IPS-20b (cell line): ENCODE results near the gene SCAF1.

Experiments
- H3K27ac ChIP-seq: one replicate; pipeline ENCODE4 v1.5.1; 2013; ENCODE audit warnings: low read length
- H3K27me3 ChIP-seq: 2 replicates; pipeline ENCODE4 v1.6.1; 2013; ENCODE audit warnings: mild to moderate bottlenecking, low read length, inconsistent platforms; ENCODE audit not compliant: insufficient read depth
- H3K36me3 ChIP-seq: 2 replicates; pipeline ENCODE4 v1.6.1; 2013; ENCODE audit warnings: low read depth, mild to moderate bottlenecking, inconsistent platforms, low read length, moderate library complexity; ENCODE audit not compliant: insufficient read depth
- H3K4me1 ChIP-seq: 2 replicates; pipeline ENCODE4 v1.6.1; 2013; ENCODE audit warnings: mild to moderate bottlenecking, control low read depth, inconsistent platforms, low read length, moderate library complexity; ENCODE audit not compliant: insufficient read depth
- H3K4me3 ChIP-seq: 2 replicates; pipeline ENCODE4 v1.5.1; 2013; ENCODE audit warnings: mild to moderate bottlenecking, low read length, inconsistent platforms
- H3K9ac ChIP-seq: 2 replicates; pipeline ENCODE4 v1.6.1; 2013; ENCODE audit warnings: low read depth, mild to moderate bottlenecking, inconsistent platforms, low read length, moderate library complexity
- H3K9me3 ChIP-seq: 2 replicates; pipeline ENCODE4 v1.6.1; 2013; ENCODE audit warnings: mild to moderate bottlenecking, low read depth, low read length, inconsistent platforms; ENCODE audit not compliant: insufficient read depth

SCAF1 gene, protein sequence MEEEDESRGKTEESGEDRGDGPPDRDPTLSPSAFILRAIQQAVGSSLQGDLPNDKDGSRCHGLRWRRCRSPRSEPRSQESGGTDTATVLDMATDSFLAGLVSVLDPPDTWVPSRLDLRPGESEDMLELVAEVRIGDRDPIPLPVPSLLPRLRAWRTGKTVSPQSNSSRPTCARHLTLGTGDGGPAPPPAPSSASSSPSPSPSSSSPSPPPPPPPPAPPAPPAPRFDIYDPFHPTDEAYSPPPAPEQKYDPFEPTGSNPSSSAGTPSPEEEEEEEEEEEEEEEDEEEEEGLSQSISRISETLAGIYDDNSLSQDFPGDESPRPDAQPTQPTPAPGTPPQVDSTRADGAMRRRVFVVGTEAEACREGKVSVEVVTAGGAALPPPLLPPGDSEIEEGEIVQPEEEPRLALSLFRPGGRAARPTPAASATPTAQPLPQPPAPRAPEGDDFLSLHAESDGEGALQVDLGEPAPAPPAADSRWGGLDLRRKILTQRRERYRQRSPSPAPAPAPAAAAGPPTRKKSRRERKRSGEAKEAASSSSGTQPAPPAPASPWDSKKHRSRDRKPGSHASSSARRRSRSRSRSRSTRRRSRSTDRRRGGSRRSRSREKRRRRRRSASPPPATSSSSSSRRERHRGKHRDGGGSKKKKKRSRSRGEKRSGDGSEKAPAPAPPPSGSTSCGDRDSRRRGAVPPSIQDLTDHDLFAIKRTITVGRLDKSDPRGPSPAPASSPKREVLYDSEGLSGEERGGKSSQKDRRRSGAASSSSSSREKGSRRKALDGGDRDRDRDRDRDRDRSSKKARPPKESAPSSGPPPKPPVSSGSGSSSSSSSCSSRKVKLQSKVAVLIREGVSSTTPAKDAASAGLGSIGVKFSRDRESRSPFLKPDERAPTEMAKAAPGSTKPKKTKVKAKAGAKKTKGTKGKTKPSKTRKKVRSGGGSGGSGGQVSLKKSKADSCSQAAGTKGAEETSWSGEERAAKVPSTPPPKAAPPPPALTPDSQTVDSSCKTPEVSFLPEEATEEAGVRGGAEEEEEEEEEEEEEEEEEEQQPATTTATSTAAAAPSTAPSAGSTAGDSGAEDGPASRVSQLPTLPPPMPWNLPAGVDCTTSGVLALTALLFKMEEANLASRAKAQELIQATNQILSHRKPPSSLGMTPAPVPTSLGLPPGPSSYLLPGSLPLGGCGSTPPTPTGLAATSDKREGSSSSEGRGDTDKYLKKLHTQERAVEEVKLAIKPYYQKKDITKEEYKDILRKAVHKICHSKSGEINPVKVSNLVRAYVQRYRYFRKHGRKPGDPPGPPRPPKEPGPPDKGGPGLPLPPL

DNA sequence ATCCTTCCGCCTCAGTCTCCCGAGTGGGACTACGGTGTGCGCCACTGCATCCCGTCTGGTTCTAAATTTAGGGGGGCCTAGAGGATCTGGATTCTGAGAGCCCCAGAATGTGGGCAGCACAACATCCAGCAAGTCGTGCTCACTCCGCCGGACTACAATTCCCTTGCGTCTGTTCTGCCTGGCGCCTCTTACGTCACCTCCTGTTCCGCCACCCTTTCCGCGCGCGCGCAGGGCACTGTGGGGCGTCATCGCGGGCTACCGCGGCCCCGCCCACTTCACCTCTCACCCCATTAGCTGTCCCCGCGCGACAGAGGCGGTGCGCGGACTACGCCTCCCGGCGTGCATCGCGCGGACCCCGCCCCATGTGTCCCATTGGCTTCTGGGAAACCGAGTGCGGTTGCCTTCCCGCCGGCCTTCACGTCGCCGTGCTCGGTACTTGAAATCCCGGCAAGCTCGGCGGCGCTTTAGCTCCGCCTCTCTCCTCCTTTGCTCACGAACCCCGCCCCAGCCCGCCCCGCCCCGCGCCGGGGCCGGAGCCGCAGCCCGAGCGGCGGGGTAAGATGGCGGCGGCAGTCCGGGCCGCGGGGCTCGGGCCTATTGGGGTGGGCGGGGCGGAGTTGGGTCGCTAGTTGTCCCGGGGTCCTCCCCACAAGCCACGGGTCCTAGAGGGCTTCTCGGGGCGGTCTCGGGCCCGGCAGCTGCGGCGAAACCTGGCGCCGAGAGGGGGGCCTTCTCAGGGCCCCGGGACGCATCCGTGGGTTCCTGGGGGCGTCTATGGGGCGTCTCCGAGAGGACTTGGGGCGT, at the start of gene SCAF1:
TSS of gene SCAF1 (plus strand) at position 522 of the 804 bp plus-strand sequence. CDS start 2,818 bp downstream, outside the sequence.
- no peaks in the 10 kb centered on the region for H3K9me3 ChIP-seq
- H3K4me3 ChIP-seq = peak within 1 kb of the TSS; percentile 99
- peak within 1 kb of the TSS; percentile 95 for H3K27ac ChIP-seq

DNA sequence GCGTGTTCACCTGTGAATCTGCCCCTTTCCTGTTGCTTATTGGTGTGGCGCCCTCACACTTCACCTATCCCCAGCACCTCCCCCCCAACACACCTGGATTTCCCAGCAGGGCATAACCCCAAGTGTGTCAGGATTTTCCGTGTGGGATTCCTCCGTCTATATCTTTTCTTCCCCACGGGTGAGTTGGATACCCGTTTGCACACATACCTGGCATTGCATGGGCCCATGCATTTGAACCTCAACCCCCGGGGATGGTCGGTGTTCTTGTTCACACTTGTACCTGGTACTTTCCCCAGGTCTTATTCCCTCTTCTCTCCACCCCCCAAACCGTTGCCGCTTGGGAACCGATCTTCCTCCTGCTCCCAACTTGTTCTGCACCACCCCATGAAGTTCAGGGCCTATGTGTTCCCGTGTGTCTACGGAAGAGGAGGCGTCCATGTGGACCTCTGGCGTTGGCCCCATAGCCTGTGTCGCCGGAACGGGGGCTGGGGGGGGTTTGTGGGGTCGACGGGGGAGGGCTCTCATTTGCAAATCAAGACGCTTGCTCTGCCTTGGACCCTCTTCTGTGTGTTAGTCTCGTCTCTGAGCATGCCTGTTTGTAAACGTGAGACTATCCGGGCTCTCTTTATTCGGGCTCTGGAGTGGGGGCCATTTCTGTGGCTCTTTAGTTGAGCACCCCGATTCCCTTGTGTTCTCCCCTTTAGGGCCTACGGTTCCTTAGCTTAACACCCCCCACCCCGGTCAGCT, 49.4 kb upstream of the SCAF1 start:
- peaks cover 5% of the 10 kb centered on the region; the same call in 1 of the 2 replicates for H3K4me1 ChIP-seq
- H3K27ac ChIP-seq = peak overlapping the region; percentile 84

More for the DNA sequence above, at the start of gene SCAF1:
- Histone ChIP-seq H3K9ac (peak within 1 kb of the TSS; percentile 99), H3K27me3 (peaks cover 12% of the 10 kb centered on the region), H3K36me3 (peaks cover 13% of the 10 kb centered on the region), H3K4me1 (peaks cover 17% of the 10 kb centered on the region)

DNA sequence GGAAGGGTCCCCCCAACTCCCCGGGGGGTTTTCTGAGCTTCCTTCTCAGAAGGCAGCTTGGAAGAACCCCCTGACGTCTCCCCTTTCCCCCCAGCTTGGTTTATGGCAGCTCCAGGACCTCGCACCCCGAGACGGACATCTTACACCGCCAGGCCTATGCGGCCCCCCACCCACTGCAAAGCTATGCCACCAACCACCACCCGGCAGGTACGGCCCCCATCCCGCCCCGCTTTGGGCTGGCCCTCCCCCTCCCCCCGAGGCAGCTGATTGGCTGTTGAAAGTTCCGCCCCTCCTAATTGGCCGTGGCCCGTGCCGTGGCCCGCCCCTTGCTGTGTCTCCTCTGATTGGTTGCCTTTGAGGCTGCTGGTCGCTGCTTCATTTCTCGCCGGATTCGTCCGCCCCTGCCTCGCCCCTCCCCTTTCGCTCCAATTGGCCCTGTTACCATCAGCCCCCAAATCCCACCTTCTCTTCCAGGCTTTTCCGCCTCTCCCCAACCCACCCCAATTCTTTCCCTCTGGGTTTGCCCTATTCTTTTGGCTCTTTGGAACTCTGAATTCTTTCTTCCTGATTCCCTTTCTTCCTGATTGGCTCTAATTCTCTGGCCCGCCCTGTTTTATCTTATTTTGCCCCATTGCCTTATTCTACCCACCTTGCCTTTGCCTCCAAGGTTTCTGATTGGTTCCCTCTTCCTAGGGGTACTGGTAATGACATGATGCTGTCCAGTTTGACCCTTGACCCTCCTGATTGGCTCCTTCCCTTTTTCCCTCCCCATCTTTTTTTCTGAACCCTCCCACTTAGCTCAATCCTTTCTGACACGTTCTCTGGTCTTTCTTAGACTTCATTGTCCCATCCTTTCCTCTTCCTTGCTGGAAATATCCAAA, 48.5 kb upstream of the SCAF1 start:
- H3K4me3 ChIP-seq = peak overlapping the region; percentile 87
- H3K27ac ChIP-seq = peak overlapping the region; percentile 84
- H3K27me3 ChIP-seq = no peaks in the 10 kb centered on the region
- peak overlapping the region; percentile 99; the same call in 1 of the 2 replicates for H3K9ac ChIP-seq
- H3K36me3 ChIP-seq = peaks cover 38% of the 10 kb centered on the region
- H3K9me3 ChIP-seq = no peaks in the 10 kb centered on the region
- peaks cover 5% of the 10 kb centered on the region; the same call in 1 of the 2 replicates for H3K4me1 ChIP-seq

More for the DNA sequence above, 49.4 kb upstream of the SCAF1 start:
- peak overlapping the region; percentile 99; the same call in 1 of the 2 replicates for H3K9ac ChIP-seq
- H3K36me3 ChIP-seq = peaks cover 33% of the 10 kb centered on the region
- no peaks in the 10 kb centered on the region for H3K9me3 ChIP-seq
- H3K27me3 ChIP-seq = no peaks in the 10 kb centered on the region
- peak overlapping the region; percentile 87 for H3K4me3 ChIP-seq

- Histone ChIP-seq H3K36me3 (peaks cover 47% of the 10 kb centered on the region), H3K27ac (no peak overlapping the region), H3K4me1 (peaks cover 5% of the 10 kb centered on the region; the same call in 1 of the 2 replicates)
Observed at GRCh38 chr19:49594157-49594992, 47.6 kb upstream of the SCAF1 start.

GRCh38 chr19:49594993-49595818, 46.8 kb upstream of the SCAF1 start:
- Histone ChIP-seq H3K27me3 (no peaks in the 10 kb centered on the region), H3K27ac (no peak overlapping the region), H3K4me3 (no peak overlapping the region), H3K36me3 (peaks cover 55% of the 10 kb centered on the region), H3K9me3 (no peaks in the 10 kb centered on the region), H3K4me1 (peaks cover 5% of the 10 kb centered on the region; the same call in 1 of the 2 replicates), H3K9ac (no peak overlapping the region)

More at GRCh38 chr19:49594157-49594992, 47.6 kb upstream of the SCAF1 start:
- Histone ChIP-seq H3K9me3 (no peaks in the 10 kb centered on the region), H3K27me3 (no peaks in the 10 kb centered on the region), H3K9ac (peak overlapping the region; percentile 28; the same call in 1 of the 2 replicates), H3K4me3 (peak overlapping the region; percentile 34)

- no peak overlapping the region for H3K27ac ChIP-seq
- H3K9me3 ChIP-seq = no peaks in the 10 kb centered on the region
- H3K4me1 ChIP-seq = peaks cover 5% of the 10 kb centered on the region; the same call in 1 of the 2 replicates
- no peaks in the 10 kb centered on the region for H3K27me3 ChIP-seq
- H3K4me3 ChIP-seq = no peak overlapping the region
- peaks cover 62% of the 10 kb centered on the region for H3K36me3 ChIP-seq
- no peak overlapping the region for H3K9ac ChIP-seq
Observed at GRCh38 chr19:49595819-49596404, 46.1 kb upstream of the SCAF1 start.

GRCh38 chr19:49596407-49596806, 45.6 kb upstream of the SCAF1 start:
- no peak overlapping the region for H3K27ac ChIP-seq
- no peaks in the 10 kb centered on the region for H3K27me3 ChIP-seq
- H3K36me3 ChIP-seq = peaks cover 66% of the 10 kb centered on the region
- H3K4me1 ChIP-seq = peaks cover 5% of the 10 kb centered on the region; the same call in 1 of the 2 replicates
- H3K9ac ChIP-seq = no peak overlapping the region
- H3K9me3 ChIP-seq = no peaks in the 10 kb centered on the region
- H3K4me3 ChIP-seq = no peak overlapping the region

DNA sequence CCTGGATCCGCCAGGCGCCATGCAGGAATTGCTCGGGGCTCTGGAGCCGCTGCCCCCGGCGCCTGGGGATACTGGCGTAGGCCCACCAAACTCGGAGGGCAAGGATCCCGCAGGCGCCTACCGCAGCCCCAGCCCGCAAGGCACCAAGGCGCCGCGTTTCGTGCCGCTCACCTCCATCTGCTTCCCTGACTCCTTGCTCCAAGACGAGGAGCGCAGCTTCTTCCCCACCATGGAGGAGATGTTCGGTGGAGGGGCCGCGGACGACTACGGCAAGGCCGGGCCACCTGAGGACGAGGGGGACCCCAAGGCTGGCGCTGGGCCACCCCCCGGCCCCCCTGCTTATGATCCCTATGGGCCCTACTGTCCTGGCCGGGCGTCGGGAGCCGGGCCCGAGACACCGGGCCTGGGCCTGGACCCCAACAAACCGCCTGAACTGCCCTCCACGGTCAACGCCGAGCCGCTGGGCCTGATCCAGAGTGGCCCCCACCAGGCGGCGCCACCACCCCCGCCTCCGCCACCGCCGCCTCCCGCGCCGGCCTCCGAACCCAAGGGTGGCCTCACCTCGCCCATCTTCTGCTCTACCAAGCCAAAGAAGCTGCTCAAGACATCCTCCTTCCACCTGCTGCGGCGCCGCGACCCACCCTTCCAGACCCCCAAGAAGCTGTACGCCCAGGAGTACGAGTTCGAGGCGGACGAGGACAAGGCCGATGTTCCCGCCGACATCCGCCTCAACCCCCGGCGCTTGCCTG, 44.9 kb upstream of the SCAF1 start:
- Histone ChIP-seq H3K27me3 (no peaks in the 10 kb centered on the region), H3K4me1 (peaks cover 5% of the 10 kb centered on the region; the same call in 1 of the 2 replicates), H3K27ac (no peak overlapping the region), H3K36me3 (peaks cover 72% of the 10 kb centered on the region), H3K9ac (no peak overlapping the region), H3K4me3 (no peak overlapping the region), H3K9me3 (no peaks in the 10 kb centered on the region)
